GM21367 (cell line): ENCODE data around the gene SUMF1.

Source experiments
- ATAC-seq: cut with Tn5 transposase; IDR thresholded peaks from one replicate; pipeline ENCODE4 v1.9.1; 2021; ENCODE audit not compliant: unreplicated experiment

Gene SUMF1

GRCh38 chr3:4497843-4498324, 30.8 kb upstream of the SUMF1 start:
- ATAC-seq: no peak

GRCh38 chr3:4497005-4497692, 30.1 kb upstream of the SUMF1 start:
- no peak for ATAC-seq

- no peak for ATAC-seq
Measured at GRCh38 chr3:4496087-4496452, 29.0 kb upstream of the SUMF1 start.

GRCh38 chr3:4495294-4496086, 28.4 kb upstream of the SUMF1 start:
- no peak for ATAC-seq

GRCh38 chr3:4494895-4495264, 27.8 kb upstream of the SUMF1 start:
- ATAC-seq: peak; percentile 25

GRCh38 chr3:4493941-4494894, 27.1 kb upstream of the SUMF1 start:
- ATAC-seq: no peak

- ATAC-seq: peak; percentile 95
Measured at GRCh38 chr3:4493014-4493940, 26.2 kb upstream of the SUMF1 start, which contains the start of gene ITPR1. ITPR1 (plus strand) TSS chr3:4493348; CDS start chr3:4516492, 23,144 bp downstream.

- no peak for ATAC-seq
Measured at GRCh38 chr3:4492208-4493013, 25.3 kb upstream of the SUMF1 start.

GRCh38 chr3:4491855-4492207, 24.8 kb upstream of the SUMF1 start:
- ATAC-seq: no peak

GRCh38 chr3:4478261-4478660, 11.2 kb upstream of the SUMF1 start:
- no peak for ATAC-seq

GRCh38 chr3:4476496-4476895, 9.4 kb upstream of the SUMF1 start:
- ATAC-seq: no peak

- ATAC-seq: no peak
Measured at GRCh38 chr3:4475804-4476203, 8.7 kb upstream of the SUMF1 start.

GRCh38 chr3:4474683-4475490, 7.8 kb upstream of the SUMF1 start:
- ATAC-seq: peak; percentile 69

GRCh38 chr3:4472766-4473165, 5.7 kb upstream of the SUMF1 start:
- no peak for ATAC-seq

- ATAC-seq: no peak
Measured at GRCh38 chr3:4472312-4472711, 5.2 kb upstream of the SUMF1 start.

GRCh38 chr3:4471907-4472306, 4.8 kb upstream of the SUMF1 start:
- no peak for ATAC-seq

GRCh38 chr3:4467522-4467867, 426 bp upstream of the SUMF1 start:
- no peak for ATAC-seq

- no peak for ATAC-seq
Measured at GRCh38 chr3:4464576-4464975, 2.5 kb downstream of the SUMF1 start.
